H9 (cell line): ENCODE data around the gene RIBC2. TPM values are rescaled to one million over a fixed set of nuclear protein-coding genes. Genes with fewer than 3 reads are reported as not detected.

Source experiments
- DNase-seq: peaks from one replicate; pipeline ENCODE4 v3.0.0-alpha.2; 2017
- H2AFZ ChIP-seq: one replicate; pipeline ENCODE4 v1.6.1; 2013; ENCODE audit warnings: mild to moderate bottlenecking, low read length, control low read depth, moderate library complexity
- H2AK5ac ChIP-seq: 2 replicates; pipeline ENCODE4 v1.6.1; 2013; ENCODE audit warnings: low read length, control low read depth, mixed read lengths; ENCODE audit not compliant: insufficient read length
- H2BK120ac ChIP-seq: one replicate; pipeline ENCODE4 v1.6.1; 2013; ENCODE audit warnings: low read depth, mild to moderate bottlenecking, low read length, control low read depth, inconsistent platforms; ENCODE audit not compliant: poor library complexity, severe bottlenecking
- H2BK12ac ChIP-seq: 2 replicates; pipeline ENCODE4 v1.6.1; 2013; ENCODE audit warnings: low read length, control low read depth, mixed read lengths, low read depth; ENCODE audit not compliant: insufficient read length
- H2BK15ac ChIP-seq: 2 replicates; pipeline ENCODE4 v1.6.1; 2013; ENCODE audit warnings: low read depth, low read length, control low read depth
- H2BK20ac ChIP-seq: one replicate; pipeline ENCODE4 v1.6.1; 2013; ENCODE audit warnings: low read depth, mild to moderate bottlenecking, low read length, control low read depth, inconsistent platforms; ENCODE audit not compliant: poor library complexity, severe bottlenecking
- H2BK5ac ChIP-seq: 2 replicates; pipeline ENCODE4 v1.6.1; 2013; ENCODE audit warnings: low read length, control low read depth, mixed read lengths; ENCODE audit not compliant: insufficient read length
- H3K14ac ChIP-seq: 2 replicates; pipeline ENCODE4 v1.6.1; 2013; ENCODE audit warnings: low read length, control low read depth; ENCODE audit not compliant: insufficient read depth
- H3K18ac ChIP-seq: 2 replicates; pipeline ENCODE4 v1.6.1; 2013; ENCODE audit warnings: low read depth, mild to moderate bottlenecking, mixed read lengths, low read length, control low read depth; ENCODE audit not compliant: insufficient read length
- H3K23ac ChIP-seq: 2 replicates; pipeline ENCODE4 v1.6.1; 2013; ENCODE audit warnings: low read length, control low read depth, mixed read lengths, low read depth; ENCODE audit not compliant: insufficient read length
- H3K23me2 ChIP-seq: 2 replicates; pipeline ENCODE4 v1.6.1; 2013; ENCODE audit warnings: low read depth, mild to moderate bottlenecking, mixed read lengths, low read length, control low read depth; ENCODE audit not compliant: insufficient read length, poor library complexity, severe bottlenecking
- H3K27ac ChIP-seq: 2 replicates; pipeline ENCODE4 v1.5.1; 2013; ENCODE audit warnings: low read length, control low read depth, mixed read lengths, low read depth; ENCODE audit not compliant: insufficient read length
- H3K27me3 ChIP-seq: 2 replicates; pipeline ENCODE4 v1.6.1; 2013; ENCODE audit warnings: low read length, control low read depth, inconsistent platforms; ENCODE audit not compliant: insufficient read depth
- H3K4ac ChIP-seq: 2 replicates; pipeline ENCODE4 v1.6.1; 2013; ENCODE audit warnings: low read depth, mild to moderate bottlenecking, control low read depth, inconsistent platforms, low read length, moderate library complexity
- H3K4me1 ChIP-seq: 2 replicates; pipeline ENCODE4 v1.6.1; 2013; ENCODE audit warnings: low read length, control low read depth, inconsistent platforms; ENCODE audit not compliant: insufficient read depth
- H3K4me2 ChIP-seq: 2 replicates; pipeline ENCODE4 v1.6.1; 2013; ENCODE audit warnings: low read length, control low read depth, mixed read lengths; ENCODE audit not compliant: insufficient read length, insufficient read depth
- H3K56ac ChIP-seq: 2 replicates; pipeline ENCODE4 v1.6.1; 2013; ENCODE audit warnings: low read depth, mild to moderate bottlenecking, mixed read lengths, low read length, control low read depth; ENCODE audit not compliant: insufficient read length
- H3K79me1 ChIP-seq: 2 replicates; pipeline ENCODE4 v1.6.1; 2013; ENCODE audit warnings: low read depth, mild to moderate bottlenecking, moderate library complexity, low read length, control low read depth, inconsistent platforms; ENCODE audit not compliant: insufficient read depth, poor library complexity, severe bottlenecking
- H3K79me2 ChIP-seq: 2 replicates; pipeline ENCODE4 v1.6.1; 2013; ENCODE audit warnings: low read length, control low read depth, inconsistent platforms; ENCODE audit not compliant: insufficient read depth
- H3K9ac ChIP-seq: 2 replicates; pipeline ENCODE4 v1.6.1; 2013; ENCODE audit warnings: low read length, control low read depth, mixed read lengths; ENCODE audit not compliant: insufficient read length; ENCODE audit errors: extremely low read depth
- H3K9me3 ChIP-seq: one replicate; pipeline ENCODE4 v1.6.1; 2013; ENCODE audit warnings: low read depth, low read length, inconsistent platforms; ENCODE audit not compliant: control insufficient read depth
- H3T11ph ChIP-seq: one replicate; pipeline ENCODE4 v1.6.1; 2013; ENCODE audit warnings: mild to moderate bottlenecking, low read length, control low read depth, inconsistent platforms
- H4K20me1 ChIP-seq: one replicate; pipeline ENCODE4 v1.6.1; 2013; ENCODE audit not compliant: control insufficient read depth, insufficient read length, insufficient read depth
- H4K5ac ChIP-seq: 2 replicates; pipeline ENCODE4 v1.6.1; 2013; ENCODE audit warnings: low read depth, mild to moderate bottlenecking, mixed read lengths, low read length, control low read depth; ENCODE audit not compliant: insufficient read length
- H4K8ac ChIP-seq: replicated peaks from 2 replicates; pipeline ENCODE4 v1.6.1; 2013; ENCODE audit warnings: low read length, control low read depth, mixed read lengths, low read depth; ENCODE audit not compliant: insufficient read length
- H4K91ac ChIP-seq: 2 replicates; pipeline ENCODE4 v1.6.1; 2013; ENCODE audit warnings: low read depth, mild to moderate bottlenecking, moderate library complexity, mixed read lengths, low read length, control low read depth; ENCODE audit not compliant: insufficient read length
- H3K27ac Mint-ChIP-seq, 3 experiments: 2 replicates in 2 of 3; 3 replicates in 1 of 3; pipeline ENCODE4 v1.8.0; 2020 to 2021; ENCODE audit warnings: mixed read lengths in 3 of 3, mild to moderate bottlenecking in 1 of 3, moderate library complexity in 1 of 3
- H3K27me3 Mint-ChIP-seq: 2 replicates; pipeline ENCODE4 v1.8.0; 2021; ENCODE audit warnings: low read depth, mild to moderate bottlenecking, moderate library complexity, mixed read lengths
- H3K36me3 Mint-ChIP-seq, 3 experiments: 2 replicates in 2 of 3; 3 replicates in 1 of 3; pipeline ENCODE4 v1.8.0; 2020 to 2021; ENCODE audit warnings: low read depth in 3 of 3, mixed read lengths in 3 of 3; ENCODE audit not compliant: insufficient read depth in 1 of 3
- H3K4me1 Mint-ChIP-seq, 2 experiments: 2 replicates each; pipeline ENCODE4 v1.8.0; 2020; ENCODE audit warnings: mixed read lengths in 2 of 2
- H3K4me3 Mint-ChIP-seq, 2 experiments: 2 replicates in 1 of 2; 3 replicates in 1 of 2; pipeline ENCODE4 v1.8.0; 2020 to 2021; ENCODE audit warnings: mild to moderate bottlenecking in 2 of 2, mixed read lengths in 2 of 2, moderate library complexity in 1 of 2
- H3K9me3 Mint-ChIP-seq, 2 experiments: 2 replicates in 1 of 2; 3 replicates in 1 of 2; pipeline ENCODE4 v1.8.0; 2020; ENCODE audit warnings: mild to moderate bottlenecking in 2 of 2, mixed read lengths in 2 of 2, moderate library complexity in 1 of 2
- WGBS: extraction: QIAGEN DNeasy Blood & Tissue Kit; methylation state at CpG from one replicate; pipeline ENCODE4 v1.1.7; 2013; ENCODE audit warnings: missing lambda C conversion rate, low lambda C conversion rate, mixed read lengths; ENCODE audit not compliant: insufficient read length; ENCODE audit errors: extremely low coverage; 5-methylcytosine and 5-hydroxymethylcytosine counted together
- total RNA-seq: library from RNA; stranded (reverse); gene quantifications from 2 replicates; pipeline ENCODE4 v1.2.1, GENCODE V29; 2021
- TF ChIP-seq, protein P1 (sequence below): fragments of 200-600 bp; sonication (generic); conservative IDR thresholded peaks from 3 replicates; pipeline ENCODE4 v1.8.0; 2021; ENCODE audit warnings: antibody characterized with exemption, mild to moderate bottlenecking

Gene RIBC2
- total RNA-seq, 1 experiment from 2014 or later = 4.1 TPM

DNA sequence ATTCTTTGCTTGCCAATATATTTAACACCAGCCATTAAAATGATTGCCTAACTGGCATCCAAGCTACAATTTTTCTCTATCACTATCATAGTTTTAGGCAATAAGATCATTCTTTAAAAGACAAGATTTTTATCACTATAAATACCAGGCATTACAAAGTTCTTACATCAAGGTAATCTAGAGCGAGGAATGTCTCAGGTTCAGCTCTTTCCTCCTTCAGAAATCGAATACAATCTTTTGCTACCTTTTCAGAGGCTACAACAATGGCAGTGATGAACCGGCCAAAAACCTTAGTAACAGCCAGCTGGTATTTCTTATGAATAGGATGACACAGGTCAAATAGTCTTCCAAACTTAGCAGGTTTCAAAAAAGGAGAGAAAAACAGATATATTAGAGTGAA is 23.9 kb upstream of the RIBC2 start:
- no peak overlapping the region for H3K4me2 ChIP-seq
- no peaks in the 10 kb centered on the region for H3K4me1 ChIP-seq
- no peak overlapping the region for H3K27ac ChIP-seq
- no peak for DNase-seq
- H3K27ac Mint-ChIP-seq = no peak overlapping the region
- H3K27me3 ChIP-seq = no peaks in the 10 kb centered on the region
- H3K79me2 ChIP-seq = no peaks in the 10 kb centered on the region
- H2BK12ac ChIP-seq = no peak overlapping the region
- TF ChIP-seq, protein P1, sequence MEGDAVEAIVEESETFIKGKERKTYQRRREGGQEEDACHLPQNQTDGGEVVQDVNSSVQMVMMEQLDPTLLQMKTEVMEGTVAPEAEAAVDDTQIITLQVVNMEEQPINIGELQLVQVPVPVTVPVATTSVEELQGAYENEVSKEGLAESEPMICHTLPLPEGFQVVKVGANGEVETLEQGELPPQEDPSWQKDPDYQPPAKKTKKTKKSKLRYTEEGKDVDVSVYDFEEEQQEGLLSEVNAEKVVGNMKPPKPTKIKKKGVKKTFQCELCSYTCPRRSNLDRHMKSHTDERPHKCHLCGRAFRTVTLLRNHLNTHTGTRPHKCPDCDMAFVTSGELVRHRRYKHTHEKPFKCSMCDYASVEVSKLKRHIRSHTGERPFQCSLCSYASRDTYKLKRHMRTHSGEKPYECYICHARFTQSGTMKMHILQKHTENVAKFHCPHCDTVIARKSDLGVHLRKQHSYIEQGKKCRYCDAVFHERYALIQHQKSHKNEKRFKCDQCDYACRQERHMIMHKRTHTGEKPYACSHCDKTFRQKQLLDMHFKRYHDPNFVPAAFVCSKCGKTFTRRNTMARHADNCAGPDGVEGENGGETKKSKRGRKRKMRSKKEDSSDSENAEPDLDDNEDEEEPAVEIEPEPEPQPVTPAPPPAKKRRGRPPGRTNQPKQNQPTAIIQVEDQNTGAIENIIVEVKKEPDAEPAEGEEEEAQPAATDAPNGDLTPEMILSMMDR = no peak
- H2BK20ac ChIP-seq = no peak overlapping the region
- no peak overlapping the region for H3K14ac ChIP-seq
- H3T11ph ChIP-seq = no peak overlapping the region
- no peak overlapping the region for H2AFZ ChIP-seq
- no peak overlapping the region for H2BK5ac ChIP-seq
- H3K4me3 Mint-ChIP-seq = no peak overlapping the region
- peaks cover 7% of the 10 kb centered on the region for H3K27me3 Mint-ChIP-seq
- no peaks in the 10 kb centered on the region for H3K9me3 ChIP-seq
- no peaks in the 10 kb centered on the region for H4K20me1 ChIP-seq
- H3K9ac ChIP-seq = no peak overlapping the region
- no peak overlapping the region for H3K23ac ChIP-seq
- no peaks in the 10 kb centered on the region for H3K79me1 ChIP-seq
- H2AK5ac ChIP-seq = no peak overlapping the region
- no peaks in the 10 kb centered on the region for H3K9me3 Mint-ChIP-seq
- H3K23me2 ChIP-seq = no peaks in the 10 kb centered on the region
- no peak overlapping the region for H3K56ac ChIP-seq
- H3K4ac ChIP-seq = no peak overlapping the region
- H4K5ac ChIP-seq = no peak overlapping the region
- no peak overlapping the region for H2BK15ac ChIP-seq
- WGBS = no CpG with 5 or more reads among the region's 3 CpGs
- H3K36me3 Mint-ChIP-seq = no peaks in the 10 kb centered on the region
- no peak overlapping the region for H2BK120ac ChIP-seq
- no peaks in the 10 kb centered on the region for H3K4me1 Mint-ChIP-seq
- no peak overlapping the region for H3K18ac ChIP-seq
- no peak overlapping the region for H4K8ac ChIP-seq
- H4K91ac ChIP-seq = no peak overlapping the region
